Stimulated activated CD4-positive, alpha-beta T cell treated with anti-CD3 and anti-CD28 coated beads, Interleukin-1b, Interleukin-23, amount 100 ng/mL, for 4 hours (primary cell): ENCODE results near the gene TGFBI.

ENCODE experiments used
- DNase-seq, 2 donors: peaks; one replicate each; pipeline ENCODE4 v3.0.0-alpha.2; 2020; ENCODE audit warnings: low read depth in 2 of 2

Gene TGFBI

GRCh38 chr5:136025900-136026299, 2.9 kb upstream of the TGFBI start:
- no peak for DNase-seq

- no peak for DNase-seq
These were observed 2.2 kb upstream of the TGFBI start for GRCh38 chr5:136026636-136027035.

GRCh38 chr5:136027311-136027710, 1.5 kb upstream of the TGFBI start:
- DNase-seq = no peak

GRCh38 chr5:136028090-136028489, 698 bp upstream of the TGFBI start:
- no peak for DNase-seq

- no peak for DNase-seq
These were observed 1.5 kb downstream of the TGFBI start for GRCh38 chr5:136030252-136030651.

- DNase-seq = no peak
These were observed 2.3 kb downstream of the TGFBI start for GRCh38 chr5:136030956-136031611.

GRCh38 chr5:136031711-136032110, 2.9 kb downstream of the TGFBI start:
- no peak for DNase-seq

- no peak for DNase-seq
These were observed 3.8 kb downstream of the TGFBI start for GRCh38 chr5:136032564-136032963.

- no peak for DNase-seq
These were observed 4.4 kb downstream of the TGFBI start for GRCh38 chr5:136033234-136033633.

- DNase-seq = no peak
These were observed 5.1 kb downstream of the TGFBI start for GRCh38 chr5:136033848-136034247.

GRCh38 chr5:136034492-136034891, 5.7 kb downstream of the TGFBI start:
- no peak for DNase-seq

- DNase-seq = no peak
These were observed 6.2 kb downstream of the TGFBI start for GRCh38 chr5:136034984-136035383.

GRCh38 chr5:136035837-136036236, 7.0 kb downstream of the TGFBI start:
- no peak for DNase-seq

- DNase-seq = no peak
These were observed 7.6 kb downstream of the TGFBI start for GRCh38 chr5:136036293-136036911.

GRCh38 chr5:136037001-136037705, 8.4 kb downstream of the TGFBI start:
- DNase-seq = no peak

- DNase-seq = no peak
These were observed 9.8 kb downstream of the TGFBI start for GRCh38 chr5:136038635-136039034.

- no peak for DNase-seq
These were observed 10.4 kb downstream of the TGFBI start for GRCh38 chr5:136039202-136039601.

- no peak for DNase-seq
These were observed 12.1 kb downstream of the TGFBI start for GRCh38 chr5:136040746-136041415.

GRCh38 chr5:136042156-136042555, 13.4 kb downstream of the TGFBI start:
- DNase-seq = no peak

GRCh38 chr5:136042665-136043121, 13.9 kb downstream of the TGFBI start:
- no peak for DNase-seq

- DNase-seq = no peak
These were observed 14.8 kb downstream of the TGFBI start for GRCh38 chr5:136043551-136043950.

GRCh38 chr5:136043968-136044610, 15.3 kb downstream of the TGFBI start:
- DNase-seq = no peak
